CD14-positive monocyte (primary cell): Measurements from ENCODE around the gene CAMTA1. TPM values are rescaled to one million over a fixed set of nuclear protein-coding genes. Genes with fewer than 3 reads are reported as not detected.

Experiments used
- DNase-seq, 3 donors: peaks; one replicate each; pipeline ENCODE4 v3.0.0-alpha.2; 2011 to 2022
- H2AFZ ChIP-seq: 2 replicates; pipeline ENCODE4 v1.6.0; 2012; ENCODE audit warnings: mild to moderate bottlenecking, low read depth, low read length, inconsistent platforms; ENCODE audit not compliant: insufficient read depth, poor library complexity, severe bottlenecking
- H3K27ac ChIP-seq, 2 donors: 1 replicate in 1 of 2; 2 replicates in 1 of 2; pipeline ENCODE4 v1.5.1; 2012 to 2013; ENCODE audit warnings: low read length in 2 of 2, control low read depth in 1 of 2, inconsistent platforms in 1 of 2, low read depth in 1 of 2, mild to moderate bottlenecking in 1 of 2
- H3K27me3 ChIP-seq, 2 donors: one replicate each; pipeline versions ENCODE4 v1.6.0 to v1.6.1; 2011 to 2013; ENCODE audit warnings: low read length in 2 of 2; ENCODE audit not compliant: control insufficient read depth in 2 of 2, insufficient read depth in 2 of 2
- H3K36me3 ChIP-seq, 2 donors: replicated peaks in 1 of 2; 1 replicate in 1 of 2; 2 replicates in 1 of 2; pipeline versions ENCODE4 v1.5.1 to v1.6.1; 2012 to 2013; ENCODE audit warnings: low read length in 2 of 2, control low read depth in 1 of 2, inconsistent platforms in 1 of 2, mild to moderate bottlenecking in 1 of 2; ENCODE audit not compliant: insufficient read depth in 2 of 2, control insufficient read depth in 1 of 2
- H3K4me1 ChIP-seq, 2 donors: 1 replicate in 1 of 2; 2 replicates in 1 of 2; pipeline versions ENCODE4 v1.5.1 to v1.6.1; 2012 to 2013; ENCODE audit warnings: low read length in 2 of 2, control low read depth in 1 of 2, inconsistent platforms in 1 of 2, mild to moderate bottlenecking in 1 of 2, moderate library complexity in 1 of 2; ENCODE audit not compliant: insufficient read depth in 2 of 2, control insufficient read depth in 1 of 2
- H3K4me2 ChIP-seq: replicated peaks from 2 replicates; pipeline ENCODE3; 2012; ENCODE audit warnings: low read length, moderate library complexity, mild to moderate bottlenecking; ENCODE audit not compliant: poor library complexity, severe bottlenecking; ENCODE audit errors: extremely low read depth
- H3K4me3 ChIP-seq, 3 experiments: fragments of 200-600 bp in 1 of 3; sonication (generic) in 1 of 3; replicated peaks in 1 of 3; 1 replicate in 2 of 3; 2 replicates in 1 of 3; pipeline ENCODE4 v1.5.1; 2011 to 2013; ENCODE audit warnings: low read length in 3 of 3, mild to moderate bottlenecking in 3 of 3, control low read depth in 2 of 3, low read depth in 2 of 3, inconsistent platforms in 1 of 3, moderate library complexity in 1 of 3
- H3K79me2 ChIP-seq: 2 replicates; pipeline ENCODE4 v1.6.0; 2012; ENCODE audit warnings: mild to moderate bottlenecking, control low read depth, inconsistent platforms, low read length, moderate library complexity; ENCODE audit not compliant: insufficient read depth
- H3K9ac ChIP-seq: 2 replicates; pipeline ENCODE4 v1.6.0; 2017; ENCODE audit warnings: low read length, mild to moderate bottlenecking; ENCODE audit not compliant: insufficient read depth, poor library complexity, severe bottlenecking
- H3K9me3 ChIP-seq, 2 donors: replicated peaks in 1 of 2; 1 replicate in 1 of 2; 2 replicates in 1 of 2; pipeline versions ENCODE4 v1.5.1 to v1.6.1; 2012 to 2013; ENCODE audit warnings: low read length in 2 of 2, control low read depth in 1 of 2; ENCODE audit not compliant: control insufficient read depth in 1 of 2, insufficient read depth in 1 of 2
- H4K20me1 ChIP-seq: 2 replicates; pipeline ENCODE4 v1.6.0; 2012; ENCODE audit warnings: mild to moderate bottlenecking, low read length, control low read depth, moderate library complexity; ENCODE audit not compliant: insufficient read depth
- H3K27ac Mint-ChIP-seq, 7 donors: one replicate each; pipeline ENCODE4 v1.8.0; 2020; ENCODE audit warnings: mild to moderate bottlenecking in 7 of 7, mixed read lengths in 7 of 7, moderate library complexity in 6 of 7, inconsistent platforms in 2 of 7
- H3K27me3 Mint-ChIP-seq, 3 donors: one replicate each; pipeline ENCODE4 v1.8.0; 2021 to 2022; ENCODE audit warnings: low read depth in 3 of 3, mild to moderate bottlenecking in 3 of 3, mixed read lengths in 3 of 3, moderate library complexity in 3 of 3, inconsistent platforms in 1 of 3
- H3K36me3 Mint-ChIP-seq, 2 donors: one replicate each; pipeline ENCODE4 v1.8.0; 2020; ENCODE audit warnings: mixed read lengths in 2 of 2, inconsistent platforms in 1 of 2, mild to moderate bottlenecking in 1 of 2
- H3K4me1 Mint-ChIP-seq: one replicate; pipeline ENCODE4 v1.8.0; 2020; ENCODE audit warnings: mild to moderate bottlenecking, mixed read lengths
- H3K4me3 Mint-ChIP-seq, 2 donors: one replicate each; pipeline ENCODE4 v1.8.0; 2020; ENCODE audit warnings: mild to moderate bottlenecking in 2 of 2, mixed read lengths in 2 of 2, moderate library complexity in 1 of 2
- H3K9me3 Mint-ChIP-seq, 7 donors: one replicate each; pipeline ENCODE4 v1.8.0; 2020 to 2022; ENCODE audit warnings: mixed read lengths in 7 of 7, mild to moderate bottlenecking in 6 of 7, moderate library complexity in 6 of 7, inconsistent platforms in 2 of 7
- WGBS: methylation state at CpG from one replicate; pipeline ENCODE4 v1.1.5; 2013; ENCODE audit warnings: missing lambda C conversion rate; ENCODE audit not compliant: insufficient coverage; 5-methylcytosine and 5-hydroxymethylcytosine counted together
- intact Hi-C, 2 donors: fragments of 100-400 bp; cut with micrococcal nuclease; formaldehyde crosslinking; loops; one replicate each; pipeline versions ENCODE4 v1.15.0 to v1.15.1; 2023
- polyA plus RNA-seq, 3 donors: library from polyadenylated mRNA; depleted of rRNA in 1 of 3; unstranded in 2 of 3; stranded (reverse) in 1 of 3; fragments of 300-500 nt in 2 of 3; fragments of >200 nt in 1 of 3; fragmentation: Illumina TruSeq in 2 of 3; gene quantifications; 1 replicate in 2 of 3; 2 replicates in 1 of 3; pipeline ENCODE4 v1.2.3, GENCODE V29; 2012 to 2021
- TF ChIP-seq, protein P1 (sequence below): fragments of 200-600 bp; IDR thresholded peaks from one replicate; pipeline ENCODE4 v1.8.0; 2022; ENCODE audit warnings: antibody characterized with exemption, mild to moderate bottlenecking

The CAMTA1 gene
- polyA plus RNA-seq, 3 donors, result 52.0 to 89.6 (median 78.3) TPM

DNA sequence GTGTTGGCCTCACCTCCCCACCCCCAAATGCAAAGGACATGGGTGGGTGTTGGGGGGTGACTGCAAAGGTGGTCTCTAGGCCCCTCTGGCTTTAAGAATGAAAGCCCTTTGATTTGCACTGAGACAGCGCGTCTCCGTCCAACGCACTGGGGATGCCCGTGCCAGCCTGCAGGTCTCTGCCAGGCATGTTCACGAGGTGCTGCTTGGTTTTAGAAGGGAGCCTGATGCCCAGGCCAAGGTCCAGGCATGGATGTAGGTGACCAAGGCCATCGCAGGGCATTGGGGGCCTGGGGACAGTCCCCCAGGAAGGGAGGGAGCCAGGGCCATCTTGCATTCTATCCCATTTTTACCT lies 622.3 kb downstream of the CAMTA1 start:
- no peaks in the 10 kb centered on the region for H3K79me2 ChIP-seq
- H3K9me3 Mint-ChIP-seq, result no peaks in the 10 kb centered on the region
- TF ChIP-seq, protein P1, sequence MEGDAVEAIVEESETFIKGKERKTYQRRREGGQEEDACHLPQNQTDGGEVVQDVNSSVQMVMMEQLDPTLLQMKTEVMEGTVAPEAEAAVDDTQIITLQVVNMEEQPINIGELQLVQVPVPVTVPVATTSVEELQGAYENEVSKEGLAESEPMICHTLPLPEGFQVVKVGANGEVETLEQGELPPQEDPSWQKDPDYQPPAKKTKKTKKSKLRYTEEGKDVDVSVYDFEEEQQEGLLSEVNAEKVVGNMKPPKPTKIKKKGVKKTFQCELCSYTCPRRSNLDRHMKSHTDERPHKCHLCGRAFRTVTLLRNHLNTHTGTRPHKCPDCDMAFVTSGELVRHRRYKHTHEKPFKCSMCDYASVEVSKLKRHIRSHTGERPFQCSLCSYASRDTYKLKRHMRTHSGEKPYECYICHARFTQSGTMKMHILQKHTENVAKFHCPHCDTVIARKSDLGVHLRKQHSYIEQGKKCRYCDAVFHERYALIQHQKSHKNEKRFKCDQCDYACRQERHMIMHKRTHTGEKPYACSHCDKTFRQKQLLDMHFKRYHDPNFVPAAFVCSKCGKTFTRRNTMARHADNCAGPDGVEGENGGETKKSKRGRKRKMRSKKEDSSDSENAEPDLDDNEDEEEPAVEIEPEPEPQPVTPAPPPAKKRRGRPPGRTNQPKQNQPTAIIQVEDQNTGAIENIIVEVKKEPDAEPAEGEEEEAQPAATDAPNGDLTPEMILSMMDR, result no peak
- no peak overlapping the region for H3K9ac ChIP-seq
- no peaks in the 10 kb centered on the region for H3K4me1 ChIP-seq
- no peaks in the 10 kb centered on the region for H3K36me3 Mint-ChIP-seq
- H3K36me3 ChIP-seq, result no peaks in the 10 kb centered on the region
- no peaks in the 10 kb centered on the region for H4K20me1 ChIP-seq
- peaks cover 0 to 9% (median 2%) of the 10 kb centered on the region in 3 donors for H3K27me3 Mint-ChIP-seq
- intact Hi-C loops, result no loop called here
- H3K9me3 ChIP-seq, result no peaks in the 10 kb centered on the region
- H3K27me3 ChIP-seq, result no peaks in the 10 kb centered on the region
- no peak overlapping the region for H3K4me3 Mint-ChIP-seq
- no peak overlapping the region for H3K4me3 ChIP-seq
- DNase-seq, result no peak
- no peak overlapping the region for H2AFZ ChIP-seq
- 95% methylated on average over 7 of the region's 7 CpGs for WGBS
- H3K27ac Mint-ChIP-seq, result no peak overlapping the region
- H3K27ac ChIP-seq, result no peak overlapping the region
- no peaks in the 10 kb centered on the region for H3K4me1 Mint-ChIP-seq
- no peak overlapping the region for H3K4me2 ChIP-seq

DNA sequence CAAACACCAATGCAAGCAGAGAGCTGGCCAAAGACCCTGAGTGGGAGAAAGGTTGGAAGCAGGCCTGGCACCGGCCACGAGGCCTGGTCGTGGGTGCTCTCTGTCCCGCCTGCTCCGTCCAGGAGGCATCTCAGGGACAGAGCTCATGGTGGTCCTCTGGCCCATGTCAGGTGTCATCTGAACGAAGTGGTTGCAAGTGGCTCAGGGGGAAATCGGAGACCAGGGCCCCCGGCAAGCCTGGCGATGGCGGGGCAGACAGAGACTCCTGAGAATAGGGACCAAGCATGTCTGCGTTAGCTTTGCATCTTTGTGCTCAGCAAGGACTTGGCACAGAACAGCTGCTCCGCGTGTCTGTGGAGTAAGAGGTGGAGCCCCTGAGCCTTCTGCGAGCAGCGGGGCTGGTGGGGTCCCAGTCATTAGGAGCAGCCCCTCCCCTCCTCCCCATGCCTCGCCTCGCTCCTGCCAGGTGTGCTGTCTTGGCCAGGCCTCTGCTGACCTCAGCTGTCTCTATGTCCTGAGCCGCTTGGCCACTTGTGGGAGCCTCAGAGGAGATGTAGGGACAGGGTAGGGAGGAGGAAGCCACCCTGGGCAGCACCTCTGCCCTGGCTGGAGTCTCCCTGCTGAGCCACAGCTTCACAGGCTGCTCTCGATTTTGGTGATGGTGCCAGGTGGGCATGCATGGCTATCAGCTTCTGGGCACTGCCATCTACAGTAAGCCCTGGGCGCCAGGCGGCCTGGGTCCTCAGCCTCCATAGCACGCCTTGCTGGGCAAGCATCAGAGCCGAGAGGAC lies 622.9 kb downstream of the CAMTA1 start:
- H4K20me1 ChIP-seq, result no peaks in the 10 kb centered on the region
- H3K27me3 ChIP-seq, result no peaks in the 10 kb centered on the region
- no peak overlapping the region for H3K4me3 Mint-ChIP-seq
- no peak overlapping the region for H3K9ac ChIP-seq
- no peak overlapping the region for H3K27ac ChIP-seq
- H3K27ac Mint-ChIP-seq, result no peak overlapping the region
- H3K4me2 ChIP-seq, result no peak overlapping the region
- intact Hi-C loops, result no loop called here
- H2AFZ ChIP-seq, result no peak overlapping the region
- H3K4me3 ChIP-seq, result no peak overlapping the region
- DNase-seq, result no peak
- H3K9me3 Mint-ChIP-seq, result peaks cover 0 to 1% (median 0%) of the 10 kb centered on the region in 7 donors
- TF ChIP-seq, protein P1, result no peak
- H3K27me3 Mint-ChIP-seq, result peaks cover 0 to 8% (median 2%) of the 10 kb centered on the region in 3 donors
- 91% methylated on average over 17 of the region's 23 CpGs for WGBS
- H3K79me2 ChIP-seq, result no peaks in the 10 kb centered on the region
- H3K9me3 ChIP-seq, result no peaks in the 10 kb centered on the region
- no peaks in the 10 kb centered on the region for H3K36me3 ChIP-seq
- H3K4me1 Mint-ChIP-seq, result no peaks in the 10 kb centered on the region
- no peaks in the 10 kb centered on the region for H3K36me3 Mint-ChIP-seq
- H3K4me1 ChIP-seq, result no peaks in the 10 kb centered on the region
